Left colon (tissue), 2 donors: Measurements from ENCODE around the gene EXOC2. TPM values are rescaled to one million over a fixed set of nuclear protein-coding genes. Genes with fewer than 3 reads are reported as not detected.
A peak's percentile ranks its signal among the peaks of the same experiment; 100 is the strongest.

Source experiments
- ATAC-seq: fragments of 200-7000 bp; cut with Tn5 transposase; one replicate; pipeline ENCODE4 v1.9.1; 2020; ENCODE audit warnings: mild to moderate bottlenecking, moderate library complexity
- DNase-seq, 2 donors: peaks; one replicate each; pipeline ENCODE4 v3.0.0-alpha.2; 2020
- intact Hi-C, 2 donors: fragments of 100-400 bp; cut with DNase I in 1 of 2; cut with micrococcal nuclease in 1 of 2; formaldehyde crosslinking; loops; one replicate each; pipeline versions ENCODE4 v1.11.2 to v1.14.0; 2022; cut with DNase I, micrococcal nuclease
- total RNA-seq, 2 donors: library from RNA; stranded (reverse); fragmentation: NEBNext Ultra II Directional; extraction: Animal tissue kit (Norgen Biotek cat#: 25700); gene quantifications; one replicate each; pipeline ENCODE4 v1.2.1, GENCODE V29; 2021
- donor health status: DM: no; HTN: no; CAD: no.
- donor health status: DM: yes; HTN: yes; CAD: no.

The EXOC2 gene
- total RNA-seq, 2 donors from 2014 or later = 13.9 to 17.6 TPM

- no peak for ATAC-seq
- intact Hi-C loops = no loop called here
- no peak for DNase-seq
Observed at GRCh38 chr6:448296-449056, 244.5 kb downstream of the EXOC2 start.

- intact Hi-C loops = no loop called here
- DNase-seq = no peak
Observed at GRCh38 chr6:447381-448165, 245.4 kb downstream of the EXOC2 start.

GRCh38 chr6:446418-447366, 246.2 kb downstream of the EXOC2 start:
- no peak for ATAC-seq
- intact Hi-C loops = no loop called here
- DNase-seq = no peak

More at GRCh38 chr6:447381-448165, 245.4 kb downstream of the EXOC2 start:
- ATAC-seq = no peak

DNA sequence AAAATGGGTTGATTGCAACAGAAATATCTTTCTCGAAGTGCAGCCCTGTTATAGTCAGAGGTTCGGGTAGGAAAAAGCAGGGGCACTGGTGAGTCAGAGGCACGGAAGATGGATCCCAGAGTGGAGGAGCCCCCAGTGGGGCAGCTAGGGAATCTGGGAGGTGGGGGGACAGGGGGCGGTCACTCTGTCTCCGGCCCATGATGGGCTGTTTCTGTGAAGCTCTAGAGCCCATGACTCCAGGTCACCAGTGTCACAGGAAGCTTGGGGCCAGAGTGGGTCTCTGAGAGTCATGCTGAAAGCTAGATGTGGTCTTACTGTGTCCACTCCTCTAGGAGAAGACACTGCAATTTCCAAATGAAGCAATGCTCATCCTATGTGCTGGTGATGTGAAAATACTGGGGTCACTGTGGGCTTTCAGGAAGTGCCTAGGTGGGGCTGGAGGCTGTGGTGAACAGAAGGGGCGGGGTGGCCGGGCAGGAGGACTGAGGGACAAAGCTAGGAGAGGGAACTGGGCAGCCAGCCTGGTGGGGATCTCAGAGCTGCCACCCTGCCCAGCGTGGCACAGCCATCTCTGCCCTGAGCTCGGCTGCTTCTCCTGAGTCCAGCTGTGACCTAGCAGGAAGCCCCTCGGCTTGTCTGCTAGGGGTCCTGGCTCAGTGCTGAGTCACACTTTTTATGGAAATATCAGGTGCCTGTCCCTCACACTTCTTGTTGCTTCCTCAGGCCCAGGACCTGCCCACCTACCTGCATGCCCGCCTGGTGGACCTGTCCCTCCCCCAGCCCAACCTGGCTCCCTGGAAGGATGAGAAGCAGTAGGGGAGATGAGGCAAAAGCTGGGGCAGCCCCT, 247.1 kb downstream of the EXOC2 start:
- ATAC-seq (no peak), DNase-seq (no peak)
- intact Hi-C loops = no loop called here

- DNase-seq = no peak
- intact Hi-C loops = no loop called here
- no peak for ATAC-seq
Observed at GRCh38 chr6:444653-445275, 248.2 kb downstream of the EXOC2 start.

GRCh38 chr6:443621-444159, 249.2 kb downstream of the EXOC2 start:
- ATAC-seq (peak; percentile 39), DNase-seq (no peak)
- intact Hi-C loops = no loop called here

- intact Hi-C loops = no loop called here
- ATAC-seq = no peak
- DNase-seq = no peak
Observed at GRCh38 chr6:441126-441920, 251.6 kb downstream of the EXOC2 start.

DNA sequence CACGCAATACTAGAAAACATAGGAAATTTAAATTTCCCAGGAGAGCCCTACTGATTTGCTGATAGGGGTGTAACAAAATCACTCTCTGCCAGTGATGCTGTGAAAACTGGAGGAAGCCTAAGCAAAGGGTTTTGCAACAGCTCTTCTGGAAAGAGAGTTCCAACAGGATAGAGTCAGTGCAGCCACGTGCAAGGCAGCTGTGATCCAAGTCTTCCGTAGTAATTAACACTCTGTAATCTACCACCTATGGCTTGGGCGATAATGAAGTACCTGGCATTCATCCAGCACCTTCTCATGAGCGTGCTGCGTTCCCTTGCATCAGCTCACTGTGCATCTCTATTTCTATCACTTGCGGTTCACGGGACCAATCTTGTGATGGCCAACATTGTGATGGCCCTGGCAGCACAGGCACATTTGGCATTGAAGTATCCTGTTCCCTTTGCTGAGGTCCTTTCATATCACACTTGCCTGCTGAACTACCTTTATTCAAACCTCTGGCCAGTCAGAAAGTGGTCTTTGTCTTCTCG, 253.2 kb downstream of the EXOC2 start:
- intact Hi-C loops = no loop called here
- ATAC-seq = no peak

DNA sequence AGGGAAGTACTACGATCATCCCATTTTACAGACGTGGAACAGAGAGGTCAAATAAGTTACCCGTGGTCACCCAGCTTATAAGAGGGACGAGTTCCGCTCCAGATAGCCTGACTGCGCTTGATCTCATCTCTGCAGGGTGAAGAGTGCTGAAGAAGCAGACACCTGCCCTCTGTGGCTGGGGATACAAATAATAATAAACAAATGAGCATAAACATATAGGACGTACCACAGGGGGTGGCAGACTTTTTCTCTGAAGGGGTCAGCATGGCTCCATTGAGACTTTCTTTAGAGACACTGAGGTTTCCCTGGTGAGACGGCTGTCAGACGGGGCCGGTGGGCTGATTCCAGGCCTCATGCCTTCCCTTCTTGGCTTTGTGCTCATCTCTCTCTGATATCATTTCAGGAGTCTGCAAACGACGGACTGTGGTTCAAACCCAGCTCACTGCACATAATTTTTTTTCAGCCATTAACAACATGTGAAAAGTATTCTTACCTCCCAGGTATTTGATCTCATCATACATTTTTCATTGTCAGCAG, 254.2 kb downstream of the EXOC2 start:
- DNase-seq = no peak
- no peak for ATAC-seq
- intact Hi-C loops = no loop called here

More for the DNA sequence above, 253.2 kb downstream of the EXOC2 start:
- DNase-seq = no peak

- ATAC-seq = no peak
- no peak for DNase-seq
- intact Hi-C loops = no loop called here
Observed at GRCh38 chr6:437037-437392, 255.9 kb downstream of the EXOC2 start.

- intact Hi-C loops = no loop called here
- ATAC-seq (no peak), DNase-seq (no peak)
Observed at GRCh38 chr6:436308-437036, 256.5 kb downstream of the EXOC2 start.

GRCh38 chr6:435441-436307, 257.3 kb downstream of the EXOC2 start:
- intact Hi-C loops = no loop called here
- DNase-seq (no peak), ATAC-seq (no peak)
